ENCODE results near the gene RNF113A. TPM values are rescaled to one million over a fixed set of nuclear protein-coding genes. Genes with fewer than 3 reads are reported as not detected.
A peak's percentile ranks its signal among the peaks of the same experiment; 100 is the strongest.
"Not testable (repeated sequence)": the region's sequence is repeated elsewhere in the genome, so short reads cannot be mapped to it uniquely, and the experiment has no call there.

The RNF113A gene
- total RNA-seq = 9.4 TPM

GRCh38 chrX:119871599-119872395 lies at the start of gene RNF113A, which contains the start of gene NDUFA1:
Gene RNF113A, minus strand, starts transcription at chrX:119871733. Its CDS starts 120 bp downstream, at chrX:119871613.
Gene NDUFA1, plus strand, starts transcription at chrX:119871832. Its CDS starts 80 bp downstream, at chrX:119871912.
- H3K27me3 ChIP-seq (ENCODE audit: control insufficient read depth in 3 of 3, insufficient read depth in 3 of 3, low read length in 3 of 3) = no peaks in the 10 kb centered on the region
- peak within 1 kb of the TSS; percentile 94 to 97 (median 95) for H3K9ac ChIP-seq (ENCODE audit: low read depth in 1 of 3, low read length in 3 of 3)
- H3K27ac ChIP-seq (ENCODE audit: low read depth, low read length) = peak within 1 kb of the TSS; percentile 96
- H3K4me1 ChIP-seq (ENCODE audit: control insufficient read depth in 3 of 3, insufficient read depth in 3 of 3, low read length in 3 of 3) = peaks cover 7 to 18% (median 11%) of the 10 kb centered on the region in 3 donors
- no peaks in the 10 kb centered on the region for H3K36me3 ChIP-seq (ENCODE audit: control insufficient read depth in 3 of 3, insufficient read depth in 3 of 3, low read length in 3 of 3)
- H3K9me3 ChIP-seq (ENCODE audit: control insufficient read depth in 3 of 3, low read length in 3 of 3) = no peaks in the 10 kb centered on the region
- peak within 1 kb of the TSS; percentile 85 to 89 (median 87) for H3K4me3 ChIP-seq (ENCODE audit: low read length in 3 of 3)

DNA sequence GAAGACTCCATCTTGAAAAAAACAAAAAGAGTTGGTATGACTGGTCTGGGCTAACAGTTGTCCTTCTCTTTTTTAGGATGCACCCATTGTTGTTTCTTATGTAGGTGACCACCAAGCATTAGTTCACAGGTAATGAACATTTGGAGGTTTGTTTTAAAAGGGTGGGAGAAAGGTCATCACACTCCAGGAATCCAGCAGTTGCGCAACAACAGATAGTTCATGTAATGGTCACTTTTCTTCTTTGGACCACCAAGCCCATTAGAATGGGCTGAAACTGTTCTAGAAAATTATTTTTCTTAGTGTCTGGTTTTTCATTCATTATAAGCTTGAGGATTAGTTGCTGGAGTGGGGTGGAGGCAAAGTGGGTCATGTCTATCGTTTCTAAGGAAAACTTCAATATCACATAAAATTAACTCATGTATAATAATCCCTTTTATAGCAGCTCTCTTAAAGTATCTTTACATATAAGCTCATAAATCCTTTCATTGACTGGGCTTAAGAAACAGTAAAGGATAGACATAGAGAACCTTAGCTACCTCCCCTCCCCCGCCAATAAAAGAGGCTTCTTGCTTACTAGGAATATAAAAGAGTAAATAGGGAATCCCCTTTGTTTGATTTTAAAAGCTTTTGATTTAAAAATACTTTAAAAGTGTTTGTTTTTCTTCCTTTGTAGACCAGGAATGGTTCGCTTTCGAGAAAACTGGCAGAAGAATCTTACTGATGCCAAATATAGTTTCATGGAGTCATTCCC lies 48.5 kb upstream of the RNF113A start:
- H3K4me3 ChIP-seq (ENCODE audit: low read length in 3 of 3) = no peak overlapping the region
- no peaks in the 10 kb centered on the region for H3K9me3 ChIP-seq (ENCODE audit: control insufficient read depth in 3 of 3, low read length in 3 of 3)
- H3K36me3 ChIP-seq (ENCODE audit: control insufficient read depth in 3 of 3, insufficient read depth in 3 of 3, low read length in 3 of 3) = no peaks in the 10 kb centered on the region
- no peaks in the 10 kb centered on the region for H3K4me1 ChIP-seq (ENCODE audit: control insufficient read depth in 3 of 3, insufficient read depth in 3 of 3, low read length in 3 of 3)
- no peak overlapping the region for H3K9ac ChIP-seq (ENCODE audit: low read depth in 1 of 3, low read length in 3 of 3)
- H3K27me3 ChIP-seq (ENCODE audit: control insufficient read depth in 3 of 3, insufficient read depth in 3 of 3, low read length in 3 of 3) = no peaks in the 10 kb centered on the region
- H3K27ac ChIP-seq (ENCODE audit: low read depth, low read length) = no peak overlapping the region

- Histone ChIP-seq H3K27ac (ENCODE audit: low read depth, low read length) (no peak overlapping the region), H3K9ac (ENCODE audit: low read depth in 1 of 3, low read length in 3 of 3) (no peak overlapping the region), H3K4me3 (ENCODE audit: low read length in 3 of 3) (no peak overlapping the region)
These were observed 46.3 kb upstream of the RNF113A start for GRCh38 chrX:119917877-119918276.

DNA sequence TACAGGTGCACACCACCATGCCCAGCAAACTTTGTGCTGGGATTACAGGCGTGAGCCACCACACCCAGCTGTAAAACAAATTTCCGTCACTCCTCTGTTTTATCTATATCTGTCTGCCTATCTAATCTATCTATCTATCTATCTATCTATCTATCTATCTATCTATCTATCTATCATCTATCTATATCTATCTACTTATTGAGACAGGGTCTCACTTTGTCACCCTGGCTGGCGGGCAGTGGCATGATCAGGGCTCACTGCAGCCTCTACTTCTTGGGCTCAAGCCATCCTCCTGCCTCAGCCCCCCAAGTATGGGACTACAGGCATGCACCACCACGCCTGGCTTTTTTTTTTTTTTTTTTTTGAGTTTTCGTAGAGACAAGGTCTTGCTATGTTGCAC lies 44.8 kb upstream of the RNF113A start:
- no peaks in the 10 kb centered on the region for H3K9me3 ChIP-seq (ENCODE audit: control insufficient read depth in 3 of 3, low read length in 3 of 3)
- H3K4me1 ChIP-seq (ENCODE audit: control insufficient read depth in 3 of 3, insufficient read depth in 3 of 3, low read length in 3 of 3) = no peaks in the 10 kb centered on the region
- H3K9ac ChIP-seq (ENCODE audit: low read depth in 1 of 3, low read length in 3 of 3) = no peak overlapping the region
- no peaks in the 10 kb centered on the region for H3K36me3 ChIP-seq (ENCODE audit: control insufficient read depth in 3 of 3, insufficient read depth in 3 of 3, low read length in 3 of 3)
- no peak overlapping the region for H3K27ac ChIP-seq (ENCODE audit: low read depth, low read length)
- no peaks in the 10 kb centered on the region for H3K27me3 ChIP-seq (ENCODE audit: control insufficient read depth in 3 of 3, insufficient read depth in 3 of 3, low read length in 3 of 3)
- no peak overlapping the region for H3K4me3 ChIP-seq (ENCODE audit: low read length in 3 of 3)

More at GRCh38 chrX:119917877-119918276, 46.3 kb upstream of the RNF113A start:
- H3K4me1 ChIP-seq (ENCODE audit: control insufficient read depth in 3 of 3, insufficient read depth in 3 of 3, low read length in 3 of 3) = no peaks in the 10 kb centered on the region
- H3K27me3 ChIP-seq (ENCODE audit: control insufficient read depth in 3 of 3, insufficient read depth in 3 of 3, low read length in 3 of 3) = no peaks in the 10 kb centered on the region
- no peaks in the 10 kb centered on the region for H3K36me3 ChIP-seq (ENCODE audit: control insufficient read depth in 3 of 3, insufficient read depth in 3 of 3, low read length in 3 of 3)
- no peaks in the 10 kb centered on the region for H3K9me3 ChIP-seq (ENCODE audit: control insufficient read depth in 3 of 3, low read length in 3 of 3)

- Histone ChIP-seq H3K27ac (ENCODE audit: low read depth, low read length) (no peak overlapping the region), H3K4me1 (ENCODE audit: control insufficient read depth in 3 of 3, insufficient read depth in 3 of 3, low read length in 3 of 3) (no peaks in the 10 kb centered on the region), H3K36me3 (ENCODE audit: control insufficient read depth in 3 of 3, insufficient read depth in 3 of 3, low read length in 3 of 3) (no peaks in the 10 kb centered on the region), H3K9me3 (ENCODE audit: control insufficient read depth in 3 of 3, low read length in 3 of 3) (no peaks in the 10 kb centered on the region), H3K9ac (ENCODE audit: low read depth in 1 of 3, low read length in 3 of 3) (no peak overlapping the region), H3K27me3 (ENCODE audit: control insufficient read depth in 3 of 3, insufficient read depth in 3 of 3, low read length in 3 of 3) (peaks cover 0 to 2% (median 0%) of the 10 kb centered on the region in 3 donors), H3K4me3 (ENCODE audit: low read length in 3 of 3) (no peak overlapping the region)
These were observed 29.4 kb upstream of the RNF113A start for GRCh38 chrX:119900976-119901375.

DNA sequence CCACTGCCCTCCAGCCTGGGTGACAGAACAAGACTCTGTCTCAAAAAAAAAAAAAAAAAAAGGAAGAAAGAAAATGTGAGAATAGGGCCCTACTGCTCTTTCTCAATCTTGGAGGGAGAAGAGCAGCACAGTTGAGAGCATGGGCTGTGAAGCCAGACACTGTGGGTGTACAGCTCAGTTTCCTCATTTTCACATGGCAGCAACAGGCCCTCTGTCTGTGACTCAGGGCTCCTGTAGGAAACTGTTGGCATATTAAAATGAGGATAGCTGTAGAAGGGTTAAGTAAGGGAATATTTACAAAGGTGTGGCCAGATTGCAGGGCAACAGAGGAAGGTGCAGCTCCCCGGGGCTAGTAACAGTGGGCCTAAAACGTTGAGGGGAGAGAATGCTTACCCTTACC lies 27.6 kb upstream of the RNF113A start:
- H3K9me3 ChIP-seq (ENCODE audit: control insufficient read depth in 3 of 3, low read length in 3 of 3) = no peaks in the 10 kb centered on the region
- no peak overlapping the region for H3K4me3 ChIP-seq (ENCODE audit: low read length in 3 of 3)
- no peaks in the 10 kb centered on the region for H3K4me1 ChIP-seq (ENCODE audit: control insufficient read depth in 3 of 3, insufficient read depth in 3 of 3, low read length in 3 of 3)
- no peak overlapping the region for H3K9ac ChIP-seq (ENCODE audit: low read depth in 1 of 3, low read length in 3 of 3)
- no peak overlapping the region for H3K27ac ChIP-seq (ENCODE audit: low read depth, low read length)
- peaks cover 0 to 2% (median 0%) of the 10 kb centered on the region in 3 donors for H3K27me3 ChIP-seq (ENCODE audit: control insufficient read depth in 3 of 3, insufficient read depth in 3 of 3, low read length in 3 of 3)
- H3K36me3 ChIP-seq (ENCODE audit: control insufficient read depth in 3 of 3, insufficient read depth in 3 of 3, low read length in 3 of 3) = no peaks in the 10 kb centered on the region

DNA sequence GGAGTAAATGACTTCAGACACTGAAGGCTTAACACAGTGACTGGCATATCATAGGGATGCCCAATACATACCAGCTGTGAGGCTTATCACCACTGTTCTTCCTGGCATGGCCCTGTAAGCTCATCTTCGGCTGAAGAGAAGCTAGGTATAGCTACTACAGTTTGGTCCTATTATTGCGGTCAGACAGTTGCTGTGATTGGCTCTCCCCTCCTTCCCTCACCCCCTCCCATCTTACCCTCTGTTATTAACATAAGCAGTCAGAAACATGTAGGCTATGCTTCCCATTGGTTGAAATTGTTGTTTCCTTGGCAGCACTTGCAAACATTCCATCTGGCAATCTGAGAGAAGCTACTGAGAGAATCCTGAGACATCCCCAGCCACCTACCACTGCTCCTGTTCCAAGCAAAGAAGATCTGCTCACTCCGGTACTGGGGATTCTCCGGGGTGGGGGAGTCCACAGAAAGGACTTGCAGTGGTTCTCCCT lies 24.4 kb upstream of the RNF113A start, which contains the start of gene AKAP14:
Gene AKAP14 (plus strand): TSS at position 51 of the 484 bp plus-strand sequence. CDS start 7,331 bp downstream, outside the sequence.
- H3K4me1 ChIP-seq (ENCODE audit: control insufficient read depth in 3 of 3, insufficient read depth in 3 of 3, low read length in 3 of 3) = no peaks in the 10 kb centered on the region
- H3K27me3 ChIP-seq (ENCODE audit: control insufficient read depth in 3 of 3, insufficient read depth in 3 of 3, low read length in 3 of 3) = peaks cover 0 to 2% (median 0%) of the 10 kb centered on the region in 3 donors
- no peaks in the 10 kb centered on the region for H3K9me3 ChIP-seq (ENCODE audit: control insufficient read depth in 3 of 3, low read length in 3 of 3)
- no peak within 1 kb of the TSS for H3K9ac ChIP-seq (ENCODE audit: low read depth in 1 of 3, low read length in 3 of 3)
- H3K27ac ChIP-seq (ENCODE audit: low read depth, low read length) = no peak within 1 kb of the TSS
- no peak within 1 kb of the TSS for H3K4me3 ChIP-seq (ENCODE audit: low read length in 3 of 3)
- no peaks in the 10 kb centered on the region for H3K36me3 ChIP-seq (ENCODE audit: control insufficient read depth in 3 of 3, insufficient read depth in 3 of 3, low read length in 3 of 3)

DNA sequence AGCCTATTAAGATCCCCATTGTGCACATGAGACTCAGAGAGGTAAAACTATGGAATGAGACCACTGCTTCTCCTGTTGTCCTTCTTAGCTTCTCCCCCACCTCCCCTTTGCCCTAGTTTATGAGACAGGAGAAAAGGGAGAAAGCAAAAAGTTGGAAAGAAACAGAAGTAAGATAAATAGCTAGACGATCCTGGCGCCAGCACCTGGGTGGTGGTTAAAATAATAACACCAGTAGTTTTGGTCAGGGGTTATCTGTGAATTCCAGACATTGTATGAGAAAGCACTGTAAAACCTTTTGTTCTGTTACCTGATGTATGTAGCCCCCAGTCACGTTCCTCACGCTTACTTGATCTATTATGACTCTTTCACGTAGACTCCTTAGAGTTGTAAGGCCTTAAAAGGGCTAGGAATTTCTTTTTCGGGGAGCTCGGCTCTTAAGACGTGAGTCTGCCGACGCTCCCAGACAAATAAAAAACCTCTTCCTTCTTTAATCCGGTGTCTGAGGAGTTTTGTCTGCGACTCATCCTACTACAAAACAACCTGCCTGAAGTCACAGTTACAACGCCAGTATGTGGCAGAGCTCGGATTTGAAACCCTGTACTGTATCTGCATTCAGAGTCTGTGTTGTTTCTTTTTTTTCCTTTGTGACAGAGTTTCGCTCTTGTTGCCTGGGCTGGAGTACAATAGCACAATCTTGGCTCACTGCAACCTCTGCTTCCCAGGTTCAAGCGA lies 20.6 kb upstream of the RNF113A start:
- not testable (repeated sequence) for H3K9ac ChIP-seq (ENCODE audit: low read depth in 1 of 3, low read length in 3 of 3); H3K27me3 ChIP-seq (ENCODE audit: control insufficient read depth in 3 of 3, insufficient read depth in 3 of 3, low read length in 3 of 3); H3K27ac ChIP-seq (ENCODE audit: low read depth, low read length); H3K9me3 ChIP-seq (ENCODE audit: control insufficient read depth in 3 of 3, low read length in 3 of 3); H3K36me3 ChIP-seq (ENCODE audit: control insufficient read depth in 3 of 3, insufficient read depth in 3 of 3, low read length in 3 of 3); H3K4me3 ChIP-seq (ENCODE audit: low read length in 3 of 3); H3K4me1 ChIP-seq (ENCODE audit: control insufficient read depth in 3 of 3, insufficient read depth in 3 of 3, low read length in 3 of 3)

DNA sequence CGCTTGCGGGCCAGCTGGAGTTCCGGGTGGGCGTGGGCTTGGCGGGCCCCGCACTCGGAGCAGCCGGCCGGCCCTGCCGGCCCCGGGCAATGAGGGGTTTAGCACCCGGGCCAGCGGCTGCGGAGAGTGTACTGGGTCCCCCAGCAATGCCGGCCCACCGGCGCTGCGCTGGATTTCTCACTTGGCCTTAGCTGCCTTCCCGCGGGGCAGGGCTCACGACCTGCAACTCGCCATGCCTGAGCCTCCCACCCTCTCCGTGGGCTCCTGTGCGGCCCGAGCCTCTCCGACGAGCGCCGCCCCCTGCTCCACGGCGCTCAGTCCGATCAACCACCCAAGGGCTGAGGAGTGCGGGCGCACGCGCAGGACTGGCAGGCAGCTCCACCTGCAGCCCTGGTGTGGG lies 19.1 kb upstream of the RNF113A start:
- H3K4me1 ChIP-seq (ENCODE audit: control insufficient read depth in 3 of 3, insufficient read depth in 3 of 3, low read length in 3 of 3); H3K36me3 ChIP-seq (ENCODE audit: control insufficient read depth in 3 of 3, insufficient read depth in 3 of 3, low read length in 3 of 3); H3K4me3 ChIP-seq (ENCODE audit: low read length in 3 of 3); H3K27ac ChIP-seq (ENCODE audit: low read depth, low read length); H3K9ac ChIP-seq (ENCODE audit: low read depth in 1 of 3, low read length in 3 of 3); H3K27me3 ChIP-seq (ENCODE audit: control insufficient read depth in 3 of 3, insufficient read depth in 3 of 3, low read length in 3 of 3); H3K9me3 ChIP-seq (ENCODE audit: control insufficient read depth in 3 of 3, low read length in 3 of 3): not testable (repeated sequence)

All from skeletal muscle tissue (tissue), 4 donors.